ENCODE measurements around the gene MKLN1. TPM values are rescaled to one million over a fixed set of nuclear protein-coding genes. Genes with fewer than 3 reads are reported as not detected.

The MKLN1 gene
- total and polyA plus RNA-seq, 10 of the 15 experiments (the other 5 are each of a cell fraction or from before 2014, with no cell fraction given), result 13.6 to 55.8 (median 29.3) TPM

DNA sequence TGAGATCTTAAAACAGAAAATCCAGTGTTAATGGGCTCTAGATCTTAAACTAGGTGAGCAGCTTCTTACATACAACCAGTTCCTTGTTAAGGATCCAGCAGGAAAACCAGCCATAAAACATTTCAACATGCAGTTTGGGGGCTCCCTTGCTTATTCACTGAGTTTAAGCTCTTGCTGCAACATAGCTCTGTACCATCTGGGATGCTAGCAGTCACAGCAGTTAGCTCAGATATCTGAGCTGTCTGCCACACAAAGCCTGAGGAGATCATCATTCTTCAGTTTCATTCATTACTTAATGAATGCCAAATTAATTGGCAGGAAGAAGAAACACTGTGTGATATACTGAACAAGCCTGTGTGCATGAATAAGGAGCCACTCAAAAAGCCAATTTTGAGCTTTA lies 165.9 kb downstream of the MKLN1 start:
- Histone ChIP-seq H3K4me1 (ENCODE audit: control insufficient read depth, insufficient read depth, low read length) (no peaks in the 10 kb centered on the region), H3K4me3 (no peak overlapping the region), H3K79me2 (ENCODE audit: control insufficient read depth, insufficient read depth, low read length) (no peaks in the 10 kb centered on the region), H2AFZ (ENCODE audit: control insufficient read depth, low read depth, low read length) (no peak overlapping the region), H3K27ac (ENCODE audit: control insufficient read depth, insufficient read depth) (no peak overlapping the region), H4K20me1 (ENCODE audit: control insufficient read depth, insufficient read depth) (no peaks in the 10 kb centered on the region), H3K9ac (ENCODE audit: control insufficient read depth, insufficient read depth, low read length) (no peak overlapping the region), H3K9me3 (replicated peaks; ENCODE audit: control insufficient read depth, insufficient read depth, low read length) (no peaks in the 10 kb centered on the region), H3K4me2 (ENCODE audit: control insufficient read depth, insufficient read depth) (no peak overlapping the region), H3K27me3 (replicated peaks in 1 of 2; ENCODE audit: control insufficient read depth in 2 of 2, insufficient read depth in 2 of 2, low read length in 1 of 2) (no peaks in the 10 kb centered on the region), H3K36me3 (ENCODE audit: control insufficient read depth in 2 of 2, insufficient read depth in 2 of 2, low read length in 1 of 2) (peaks cover 0 to 5% of the 10 kb centered on the region in 2 experiments; a peak in 1 of 4 replicates)
- intact Hi-C loops (cut with micrococcal nuclease; ENCODE audit: unreplicated experiment) (no loop called here), in situ Hi-C loops (cut with MboI) (no loop called here)
- no peak for FAIRE-seq
- no TSS peak for BruUV-seq (replicated peaks)
- DNase-seq (ENCODE audit: low read depth, low spot score), result no peak
- no peak for ATAC-seq
- SMC1A ChIA-PET (ENCODE audit: uncharacterized antibody, unreplicated experiment), result interaction anchor here (1.2 to 3.6 kb wide), 7 partner anchors 9 to 555 kb away, joined by 3 to 18 read pairs (median 5); no protein-coding TSS in a partner anchor
- RAD21 ChIA-PET (ENCODE audit: unreplicated experiment), result no interaction called here
- POLR2A ChIA-PET, result interaction anchor here (0.6 to 1.2 kb wide), 2 partner anchors 10 to 333 kb away, joined by 3 to 5 read pairs; no protein-coding TSS in a partner anchor
- CTCF ChIA-PET, result interaction anchor here (0.9 to 2.2 kb wide), 7 partner anchors 9 to 619 kb away, joined by 3 to 16 read pairs (median 5); no protein-coding TSS in a partner anchor
- TF ChIP-seq, protein P1, sequence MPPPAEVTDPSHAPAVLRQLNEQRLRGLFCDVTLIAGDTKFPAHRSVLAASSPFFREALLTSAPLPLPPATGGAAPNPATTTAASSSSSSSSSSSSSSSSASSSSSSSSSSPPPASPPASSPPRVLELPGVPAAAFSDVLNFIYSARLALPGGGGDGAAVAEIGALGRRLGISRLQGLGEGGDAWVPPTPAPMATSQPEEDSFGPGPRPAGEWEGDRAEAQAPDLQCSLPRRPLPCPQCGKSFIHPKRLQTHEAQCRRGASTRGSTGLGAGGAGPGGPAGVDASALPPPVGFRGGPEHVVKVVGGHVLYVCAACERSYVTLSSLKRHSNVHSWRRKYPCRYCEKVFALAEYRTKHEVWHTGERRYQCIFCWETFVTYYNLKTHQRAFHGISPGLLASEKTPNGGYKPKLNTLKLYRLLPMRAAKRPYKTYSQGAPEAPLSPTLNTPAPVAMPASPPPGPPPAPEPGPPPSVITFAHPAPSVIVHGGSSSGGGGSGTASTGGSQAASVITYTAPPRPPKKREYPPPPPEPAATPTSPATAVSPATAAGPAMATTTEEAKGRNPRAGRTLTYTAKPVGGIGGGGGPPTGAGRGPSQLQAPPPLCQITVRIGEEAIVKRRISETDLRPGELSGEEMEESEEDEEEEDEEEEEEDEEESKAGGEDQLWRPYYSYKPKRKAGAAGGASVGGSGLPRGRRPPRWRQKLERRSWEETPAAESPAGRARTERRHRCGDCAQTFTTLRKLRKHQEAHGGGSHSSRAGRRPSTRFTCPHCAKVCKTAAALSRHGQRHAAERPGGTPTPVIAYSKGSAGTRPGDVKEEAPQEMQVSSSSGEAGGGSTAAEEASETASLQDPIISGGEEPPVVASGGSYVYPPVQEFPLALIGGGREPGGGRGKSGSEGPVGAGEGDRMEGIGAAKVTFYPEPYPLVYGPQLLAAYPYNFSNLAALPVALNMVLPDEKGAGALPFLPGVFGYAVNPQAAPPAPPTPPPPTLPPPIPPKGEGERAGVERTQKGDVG (CRISPR knock-in tag; IDR thresholded peaks at IDR 0.05), result no peak
- TF ChIP-seq TAF1 (IDR thresholded peaks at IDR 0.05; ENCODE audit: borderline replicate concordance, low read depth, low read length) (no peak), TARDBP (IDR thresholded peaks at IDR 0.05; ENCODE audit: borderline replicate concordance) (no peak), ZZZ3 (IDR thresholded peaks at IDR 0.05; ENCODE audit: control insufficient read depth, insufficient read length, low read depth) (no peak), EGR1 (IDR thresholded peaks at IDR 0.05; ENCODE audit: borderline replicate concordance in 1 of 2, low read depth in 2 of 2, low read length in 2 of 2) (no peak), CREB1 (IDR thresholded peaks at IDR 0.05; ENCODE audit: low read depth) (no peak), SIN3A (IDR thresholded peaks at IDR 0.05; ENCODE audit: low read depth, low read length) (no peak), NFYB (IDR thresholded peaks at IDR 0.05; ENCODE audit: insufficient read depth, low read depth, low read length) (no peak), TBL1XR1 (IDR thresholded peaks at IDR 0.05; ENCODE audit: low read depth, low read length) (no peak), ZNF207 (IDR thresholded peaks at IDR 0.05; ENCODE audit: borderline replicate concordance) (no peak), CBX3 (IDR thresholded peaks at IDR 0.05; ENCODE audit: borderline replicate concordance, low read depth) (no peak)
- TF ChIP-seq, protein P2, sequence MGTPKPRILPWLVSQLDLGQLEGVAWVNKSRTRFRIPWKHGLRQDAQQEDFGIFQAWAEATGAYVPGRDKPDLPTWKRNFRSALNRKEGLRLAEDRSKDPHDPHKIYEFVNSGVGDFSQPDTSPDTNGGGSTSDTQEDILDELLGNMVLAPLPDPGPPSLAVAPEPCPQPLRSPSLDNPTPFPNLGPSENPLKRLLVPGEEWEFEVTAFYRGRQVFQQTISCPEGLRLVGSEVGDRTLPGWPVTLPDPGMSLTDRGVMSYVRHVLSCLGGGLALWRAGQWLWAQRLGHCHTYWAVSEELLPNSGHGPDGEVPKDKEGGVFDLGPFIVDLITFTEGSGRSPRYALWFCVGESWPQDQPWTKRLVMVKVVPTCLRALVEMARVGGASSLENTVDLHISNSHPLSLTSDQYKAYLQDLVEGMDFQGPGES (IDR thresholded peaks at IDR 0.05), result no peak
- TF ChIP-seq, protein P3, sequence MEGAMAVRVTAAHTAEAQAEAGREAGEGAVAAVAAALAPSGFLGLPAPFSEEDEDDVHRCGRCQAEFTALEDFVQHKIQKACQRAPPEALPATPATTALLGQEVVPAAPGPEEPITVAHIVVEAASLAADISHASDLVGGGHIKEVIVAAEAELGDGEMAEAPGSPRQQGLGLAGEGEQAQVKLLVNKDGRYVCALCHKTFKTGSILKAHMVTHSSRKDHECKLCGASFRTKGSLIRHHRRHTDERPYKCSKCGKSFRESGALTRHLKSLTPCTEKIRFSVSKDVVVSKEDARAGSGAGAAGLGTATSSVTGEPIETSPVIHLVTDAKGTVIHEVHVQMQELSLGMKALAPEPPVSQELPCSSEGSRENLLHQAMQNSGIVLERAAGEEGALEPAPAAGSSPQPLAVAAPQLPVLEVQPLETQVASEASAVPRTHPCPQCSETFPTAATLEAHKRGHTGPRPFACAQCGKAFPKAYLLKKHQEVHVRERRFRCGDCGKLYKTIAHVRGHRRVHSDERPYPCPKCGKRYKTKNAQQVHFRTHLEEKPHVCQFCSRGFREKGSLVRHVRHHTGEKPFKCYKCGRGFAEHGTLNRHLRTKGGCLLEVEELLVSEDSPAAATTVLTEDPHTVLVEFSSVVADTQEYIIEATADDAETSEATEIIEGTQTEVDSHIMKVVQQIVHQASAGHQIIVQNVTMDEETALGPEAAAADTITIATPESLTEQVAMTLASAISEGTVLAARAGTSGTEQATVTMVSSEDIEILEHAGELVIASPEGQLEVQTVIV (IDR thresholded peaks at IDR 0.05; ENCODE audit: borderline replicate concordance, partially characterized antibody), result no peak
- TF ChIP-seq, protein P4, sequence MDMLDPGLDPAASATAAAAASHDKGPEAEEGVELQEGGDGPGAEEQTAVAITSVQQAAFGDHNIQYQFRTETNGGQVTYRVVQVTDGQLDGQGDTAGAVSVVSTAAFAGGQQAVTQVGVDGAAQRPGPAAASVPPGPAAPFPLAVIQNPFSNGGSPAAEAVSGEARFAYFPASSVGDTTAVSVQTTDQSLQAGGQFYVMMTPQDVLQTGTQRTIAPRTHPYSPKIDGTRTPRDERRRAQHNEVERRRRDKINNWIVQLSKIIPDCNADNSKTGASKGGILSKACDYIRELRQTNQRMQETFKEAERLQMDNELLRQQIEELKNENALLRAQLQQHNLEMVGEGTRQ (IDR thresholded peaks at IDR 0.05; ENCODE audit: borderline replicate concordance, low read depth, low read length), result no peak

Measured in GM12878 (cell line).